SK-MEL-5 (cell line): Measurements from ENCODE around the gene TINCR. TPM values are rescaled to one million over a fixed set of nuclear protein-coding genes. Genes with fewer than 3 reads are reported as not detected.
"Not testable (repeated sequence)": the region's sequence is repeated elsewhere in the genome, so short reads cannot be mapped to it uniquely, and the experiment has no call there.

ENCODE experiments used
- DNase-seq: peaks from one replicate; pipeline ENCODE4 v3.0.0-alpha.2; 2016; ENCODE audit warnings: low read depth, low spot score
- in situ Hi-C: cut with HindIII; loops from 2 replicates; pipeline ENCODE4 v1.10.0; 2016; ENCODE audit warnings: low sequenced_read_pairs, high pct_unique_total_duplicates, low pct_unique_long_range_greater_than_20kb
- small RNA-seq, 2 experiments: library from RNA; depleted of rRNA; stranded (forward); fragments of <200 nt; gene quantifications; one replicate each; pipeline ENCODE3, GENCODE V24; 2014
- total RNA-seq: library from RNA; depleted of rRNA; stranded (reverse); fragments of >200 nt; shearing (Covaris generic); gene quantifications from 2 replicates; pipeline ENCODE4 v1.2.3, GENCODE V29; 2014; rRNA removed

Gene TINCR
- total RNA-seq, 1 experiment from 2014 or later = 4.9 TPM

GRCh38 chr19:5536982-5537579, 30.7 kb downstream of the TINCR start:
- not testable (repeated sequence) for DNase-seq

GRCh38 chr19:5536337-5536894, 31.3 kb downstream of the TINCR start:
- DNase-seq = no peak
- in situ Hi-C loops = no loop called here

More at GRCh38 chr19:5536982-5537579, 30.7 kb downstream of the TINCR start:
- in situ Hi-C loops = not testable (repeated sequence)

GRCh38 chr19:5534787-5535586, 32.8 kb downstream of the TINCR start:
- in situ Hi-C loops = no loop called here
- DNase-seq = peak; percentile 30

- DNase-seq = no peak
- in situ Hi-C loops = no loop called here
Observed at GRCh38 chr19:5533257-5533656, 34.5 kb downstream of the TINCR start.

- DNase-seq = no peak
- in situ Hi-C loops = no loop called here
Observed at GRCh38 chr19:5530701-5531100, 37.1 kb downstream of the TINCR start.

GRCh38 chr19:5526691-5527090, 41.1 kb downstream of the TINCR start:
- DNase-seq = no peak
- in situ Hi-C loops = no loop called here

GRCh38 chr19:5524081-5524480, 43.7 kb downstream of the TINCR start:
- in situ Hi-C loops = no loop called here
- no peak for DNase-seq

GRCh38 chr19:5522106-5522505, 45.6 kb downstream of the TINCR start:
- in situ Hi-C loops = no loop called here
- DNase-seq = no peak

- no peak for DNase-seq
- in situ Hi-C loops = no loop called here
Observed at GRCh38 chr19:5520501-5520900, 47.3 kb downstream of the TINCR start.

GRCh38 chr19:5519076-5519475, 48.7 kb downstream of the TINCR start:
- in situ Hi-C loops = no loop called here
- DNase-seq = no peak

GRCh38 chr19:5515737-5516136, 52.0 kb downstream of the TINCR start:
- peak; percentile 4 for DNase-seq
- in situ Hi-C loops = no loop called here

GRCh38 chr19:5514001-5514400, 53.8 kb downstream of the TINCR start:
- in situ Hi-C loops = no loop called here
- DNase-seq = peak; percentile 42

- DNase-seq = no peak
- in situ Hi-C loops = no loop called here
Observed at GRCh38 chr19:5512715-5513114, 55.0 kb downstream of the TINCR start.

Small RNA genes lying within 50 kb of the gene (small RNA-seq; reads per million reads assigned to genes)
- 0 to 0.43 reads per million in 2 experiments for gene SNRPEP4

Other genes starting within 250 kb of the TINCR start
- 74.6 and 79.7 TPM in 2 replicates for gene PTPRS, start 227.1 kb downstream of the TINCR start, total RNA-seq
- gene ZNRF4, start 112.5 kb downstream of the TINCR start, total RNA-seq = not detected in 2 replicates
- gene SAFB2, start 54.8 kb upstream of the TINCR start, total RNA-seq = 10.9 and 18.9 TPM in 2 replicates
- gene SAFB, start 55.1 kb upstream of the TINCR start, total RNA-seq = 16.7 and 27.5 TPM in 2 replicates
- gene MICOS13, start 112.6 kb upstream of the TINCR start, total RNA-seq = 86.1 and 115 TPM in 2 replicates
- 4.4 and 5.5 TPM in 2 replicates for gene HSD11B1L, start 113.1 kb upstream of the TINCR start, total RNA-seq
- 613 and 661 TPM in 2 replicates for gene RPL36, start 122.3 kb upstream of the TINCR start, total RNA-seq
- 83.2 and 91.1 TPM in 2 replicates for gene LONP1, start 152.2 kb upstream of the TINCR start, total RNA-seq
- gene CATSPERD, start 152.7 kb upstream of the TINCR start, total RNA-seq = not detected in 2 replicates
- 2.0 and 3.1 TPM in 2 replicates for gene PRR22, start 216.8 kb upstream of the TINCR start, total RNA-seq
- 51.6 and 52.9 TPM in 2 replicates for gene DUS3L, start 223.2 kb upstream of the TINCR start, total RNA-seq
- gene NRTN, start 237.1 kb upstream of the TINCR start, total RNA-seq = 2.7 and 4.8 TPM in 2 replicates